Right renal cortex interstitium (tissue), 3 donors: ENCODE measurements around the gene TANGO2. TPM values are rescaled to one million over a fixed set of nuclear protein-coding genes. Genes with fewer than 3 reads are reported as not detected.
A peak's percentile ranks its signal among the peaks of the same experiment; 100 is the strongest.
"Not testable (repeated sequence)": the region's sequence is repeated elsewhere in the genome, so short reads cannot be mapped to it uniquely, and the experiment has no call there.

Experiments used
- DNase-seq, 3 donors: peaks; one replicate each; pipeline ENCODE4 v3.0.0-alpha.2; 2013; ENCODE audit warnings: low read depth in 3 of 3, low spot score in 2 of 3
- polyA plus RNA-seq, 3 donors: library from polyadenylated mRNA; unstranded; fragments of 120-200 nt; gene quantifications; one replicate each; pipeline ENCODE4 v1.2.1, GENCODE V29; 2013; ENCODE audit not compliant: insufficient read length in 3 of 3

TANGO2 gene
- polyA plus RNA-seq, 3 donors = 9.3 to 12.0 (median 10.5) TPM

DNA sequence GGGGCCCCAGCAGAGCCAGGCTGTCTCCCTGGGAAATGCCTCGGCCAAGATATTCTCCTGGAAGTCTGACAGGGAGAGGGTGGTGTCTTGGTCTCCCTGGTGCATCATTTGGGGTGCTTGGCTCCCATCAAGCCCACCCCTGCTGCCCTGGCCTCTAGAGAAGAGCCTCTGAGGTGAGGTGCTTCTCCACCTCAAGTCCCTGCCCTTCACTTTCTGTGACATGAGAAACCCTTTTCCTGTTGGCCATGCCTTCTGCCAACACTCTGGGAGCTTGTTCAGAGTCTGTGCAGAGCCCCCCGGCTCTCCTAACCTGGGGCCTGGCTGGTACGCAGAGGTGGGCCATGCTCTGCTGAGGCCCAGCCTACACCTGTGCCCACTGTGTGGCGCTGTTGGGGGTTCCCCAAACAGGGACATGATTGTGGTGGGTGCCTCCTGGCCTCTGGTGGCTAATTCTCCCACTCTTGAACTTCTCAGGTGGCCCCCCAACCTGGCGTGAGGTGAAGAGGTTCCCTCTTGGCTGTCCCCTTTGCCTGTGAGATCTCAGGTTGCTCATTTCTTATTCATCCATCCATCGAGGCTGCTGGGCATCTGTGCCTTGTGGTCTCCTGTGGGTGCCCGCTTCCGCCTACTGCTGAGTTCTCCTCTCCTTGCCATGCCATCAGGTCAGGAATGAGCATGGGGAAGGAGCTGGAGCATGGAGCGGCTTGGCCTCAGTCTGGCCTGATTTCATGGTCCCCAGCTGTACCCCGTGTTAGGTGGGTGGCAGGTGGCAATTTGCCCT lies 40.0 kb downstream of the TANGO2 start:
- no peak for DNase-seq

DNA sequence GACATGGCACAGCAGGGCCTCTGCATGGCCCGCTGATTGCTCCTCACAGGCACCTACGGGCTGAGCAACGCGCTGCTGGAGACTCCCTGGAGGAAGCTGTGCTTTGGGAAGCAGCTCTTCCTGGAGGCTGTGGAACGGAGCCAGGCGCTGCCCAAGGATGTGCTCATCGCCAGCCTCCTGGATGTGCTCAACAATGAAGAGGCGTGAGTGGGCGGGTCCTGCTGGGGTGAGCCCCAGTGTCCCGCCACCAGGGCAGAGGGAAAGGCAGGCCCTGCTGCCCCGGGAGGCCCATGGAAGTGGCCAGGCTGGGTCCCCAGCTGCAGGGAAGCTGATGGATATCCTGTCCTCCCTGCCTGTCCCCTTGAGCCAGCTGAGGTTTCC lies 40.6 kb downstream of the TANGO2 start:
- no peak for DNase-seq

DNA sequence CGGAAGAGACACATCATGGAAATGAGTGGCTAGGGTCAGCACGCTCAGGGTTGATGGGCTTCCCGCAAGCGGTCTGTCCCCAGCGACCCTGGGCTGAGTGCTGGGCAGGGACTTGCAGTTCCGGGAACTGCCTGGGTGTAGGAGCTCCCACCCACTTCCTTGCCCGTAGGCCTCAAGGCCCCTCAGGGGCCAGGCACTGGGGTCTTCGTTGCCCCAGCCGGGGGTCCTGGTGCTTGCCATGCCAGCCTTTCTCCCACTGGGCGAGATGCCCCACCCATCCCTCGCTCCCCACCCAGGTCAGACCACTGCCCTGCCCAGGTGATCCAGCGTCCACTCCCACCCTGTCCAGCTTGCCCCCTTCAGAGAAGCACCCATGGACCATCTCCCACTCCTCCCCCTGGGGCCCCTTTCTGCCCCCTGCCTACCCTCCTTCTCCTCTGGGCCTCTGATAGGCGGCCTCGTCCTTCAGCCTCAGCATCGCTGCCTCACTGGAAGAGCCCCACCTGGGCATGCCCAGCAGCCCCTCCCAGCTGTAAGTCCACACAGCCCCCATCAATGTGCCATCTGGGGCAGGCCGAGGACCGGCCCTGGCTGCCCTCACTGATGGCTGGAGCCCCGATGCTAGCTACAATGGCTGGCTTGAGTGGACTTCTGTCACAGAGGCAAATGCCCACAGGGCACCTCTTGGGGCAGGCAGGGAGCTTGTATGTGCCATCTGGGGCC lies 41.3 kb downstream of the TANGO2 start:
- no peak for DNase-seq

DNA sequence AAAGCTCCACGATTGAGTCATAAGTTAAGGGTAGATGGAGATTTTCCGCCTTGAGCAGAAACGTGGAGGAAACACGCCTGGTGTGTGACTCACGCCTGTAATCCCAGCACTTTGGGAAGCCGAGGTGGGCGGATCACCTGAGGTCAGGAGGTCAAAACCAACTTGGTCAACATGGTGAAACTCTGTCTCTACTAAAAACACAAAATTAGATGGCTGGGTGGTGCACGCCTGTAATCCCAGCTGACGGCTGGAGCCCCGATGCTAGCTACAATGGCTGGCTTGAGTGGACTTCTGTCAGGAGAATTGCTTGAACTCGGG lies 41.8 kb downstream of the TANGO2 start:
- no peak for DNase-seq

DNA sequence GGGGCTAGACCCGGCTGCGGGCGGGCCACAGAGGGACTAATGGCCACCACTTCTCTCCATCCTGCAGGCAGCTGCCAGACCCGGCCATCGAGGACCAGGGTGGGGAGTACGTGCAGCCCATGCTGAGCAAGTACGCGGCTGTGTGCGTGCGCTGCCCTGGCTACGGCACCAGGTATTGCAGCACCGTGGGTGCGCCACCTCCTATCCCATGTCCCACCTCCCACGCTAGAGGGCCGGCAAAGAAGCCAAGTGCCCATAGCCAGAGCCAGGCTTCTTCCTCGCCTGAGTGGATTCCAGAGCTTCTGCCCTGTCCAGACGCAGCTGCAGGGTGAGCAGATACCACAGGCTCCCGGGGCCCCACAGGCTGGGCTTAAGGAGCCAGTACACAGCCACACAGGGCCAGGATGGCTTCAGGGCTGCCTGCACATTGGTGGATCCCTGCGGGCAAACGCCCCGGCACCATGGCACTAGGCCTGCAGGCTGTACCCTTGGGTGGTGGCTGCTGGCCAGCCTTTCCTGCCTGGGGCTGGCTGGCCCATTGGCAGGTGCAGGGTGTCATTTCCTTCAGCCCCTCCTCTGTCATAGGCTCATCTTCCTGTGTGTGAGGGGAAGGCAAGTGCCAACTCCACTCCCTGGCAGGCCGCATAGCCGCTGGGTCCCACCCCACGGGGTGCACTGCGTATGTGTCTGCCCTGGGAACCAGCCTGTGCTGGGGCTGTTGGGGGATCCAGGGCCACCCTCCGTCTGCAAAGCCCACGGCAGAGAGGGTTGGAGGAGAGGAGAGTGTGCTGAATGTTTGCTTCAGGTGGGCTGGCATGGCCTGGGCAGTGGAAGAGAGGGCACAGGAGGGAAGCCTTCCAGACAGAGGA lies 42.6 kb downstream of the TANGO2 start:
- DNase-seq = no peak

DNA sequence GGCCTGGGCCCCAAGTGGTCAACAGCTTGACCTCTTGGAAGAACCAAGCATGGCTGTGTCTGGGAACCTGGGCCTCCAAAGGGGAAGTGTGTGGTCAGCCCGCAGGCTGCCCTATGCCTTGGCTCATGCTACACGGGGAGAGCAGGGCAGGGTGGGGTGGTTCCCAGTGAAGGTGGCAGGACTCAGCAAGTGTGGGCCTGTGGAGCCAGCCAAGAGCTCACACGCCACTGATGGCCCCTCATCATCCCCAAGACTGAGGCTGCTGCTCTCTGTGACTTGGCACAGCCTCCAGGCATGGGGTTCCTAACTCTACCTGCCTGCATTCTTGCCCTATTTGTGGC lies 43.2 kb downstream of the TANGO2 start:
- no peak for DNase-seq

DNA sequence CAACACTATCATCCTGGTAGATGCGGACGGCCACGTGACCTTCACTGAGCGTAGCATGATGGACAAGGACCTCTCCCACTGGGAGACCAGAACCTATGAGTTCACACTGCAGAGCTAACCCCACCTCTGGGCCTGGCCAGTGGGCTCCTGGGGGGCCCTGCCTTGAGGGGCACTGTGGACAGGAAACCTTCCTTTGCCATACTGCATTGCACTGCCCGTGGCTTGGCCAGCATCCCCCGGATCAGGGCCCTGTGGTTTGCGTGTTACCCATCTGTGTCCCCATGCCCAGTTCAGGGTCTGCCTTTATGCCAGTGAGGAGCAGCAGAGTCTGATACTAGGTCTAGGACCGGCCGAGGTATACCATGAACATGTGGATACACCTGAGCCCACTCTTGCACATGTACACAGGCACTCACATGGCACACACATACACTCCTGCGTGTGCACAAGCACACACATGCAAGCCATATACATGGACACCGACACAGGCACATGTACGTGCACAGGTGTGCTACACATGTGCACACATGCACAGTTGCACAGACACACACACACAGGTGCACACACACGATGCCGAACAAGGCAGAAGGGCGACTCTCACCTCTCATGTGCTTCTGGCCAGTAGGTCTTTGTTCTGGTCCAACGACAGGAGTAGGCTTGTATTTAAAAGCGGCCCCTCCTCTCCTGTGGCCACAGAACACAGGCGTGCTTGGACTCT lies 43.8 kb downstream of the TANGO2 start:
- no peak for DNase-seq

DNA sequence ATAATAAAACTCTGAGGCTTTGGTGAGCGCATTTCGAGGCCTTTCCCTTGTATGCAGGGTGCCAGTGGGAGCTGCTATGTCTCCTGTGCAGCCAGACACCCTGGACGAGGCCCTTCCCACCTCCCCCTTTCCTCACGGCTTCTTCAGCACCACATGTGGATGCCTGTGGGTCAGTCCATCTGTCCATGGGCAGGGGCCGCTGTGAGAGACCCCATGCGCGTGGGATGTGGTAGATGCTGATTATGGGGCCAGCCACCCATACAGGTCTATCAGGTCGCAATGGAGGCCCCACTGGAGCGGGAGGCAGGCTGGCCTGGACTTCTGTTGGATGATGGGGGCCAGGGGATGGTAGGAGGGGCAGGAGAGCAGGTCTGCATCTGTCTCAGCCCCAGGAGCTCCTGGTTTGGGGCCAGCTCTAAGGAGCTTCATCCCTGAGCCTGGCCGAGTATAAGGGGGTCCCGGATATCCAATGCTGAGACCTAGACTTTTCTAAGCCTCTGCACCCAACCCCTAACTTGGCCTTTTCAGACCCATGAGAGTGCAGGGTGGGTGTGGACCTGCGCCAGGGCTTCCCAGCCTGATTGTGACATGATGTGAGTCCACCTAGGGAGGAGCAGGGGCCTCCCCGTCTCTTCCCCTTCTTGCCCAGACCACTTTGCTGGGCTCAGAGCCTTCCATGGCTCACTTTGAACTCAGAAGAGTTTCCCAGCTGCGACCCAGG lies 45.1 kb downstream of the TANGO2 start:
- no peak for DNase-seq

DNA sequence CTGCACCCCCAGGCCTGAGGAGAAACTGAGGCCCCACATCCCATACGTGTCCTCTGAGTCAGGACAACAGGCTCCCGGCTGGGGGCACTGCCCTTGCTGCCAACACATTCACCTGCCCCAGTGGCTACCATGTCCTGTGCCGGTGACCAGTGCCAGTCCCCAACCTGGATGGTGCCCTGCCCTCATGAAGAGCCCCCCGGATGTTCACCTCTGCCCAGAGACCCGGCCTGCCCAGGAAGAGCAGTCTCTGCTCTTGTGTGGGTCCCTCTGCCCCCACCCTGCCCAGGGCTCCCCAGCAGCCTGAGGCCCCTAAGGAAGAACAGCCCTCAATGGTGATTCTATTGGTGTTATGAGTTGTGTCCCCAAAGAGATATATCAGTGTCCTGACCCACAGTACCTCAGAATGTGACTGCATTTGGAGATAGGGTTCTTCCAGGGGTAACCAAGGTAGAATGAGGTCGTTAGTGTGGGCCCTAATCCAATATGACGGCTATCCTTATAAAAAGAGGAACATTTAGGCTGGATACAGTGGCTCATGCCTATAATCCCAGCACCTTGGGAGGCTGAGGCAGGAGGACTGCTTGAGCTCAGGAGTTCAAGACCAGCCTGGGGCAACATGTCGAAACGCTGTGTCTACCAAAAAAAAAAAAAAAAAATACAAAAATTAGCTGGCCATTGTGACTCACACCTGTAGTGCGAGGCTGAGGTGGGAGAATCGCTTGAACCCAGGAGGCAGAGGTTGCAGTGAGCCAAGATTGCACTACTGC lies 45.9 kb downstream of the TANGO2 start:
- no peak for DNase-seq

DNA sequence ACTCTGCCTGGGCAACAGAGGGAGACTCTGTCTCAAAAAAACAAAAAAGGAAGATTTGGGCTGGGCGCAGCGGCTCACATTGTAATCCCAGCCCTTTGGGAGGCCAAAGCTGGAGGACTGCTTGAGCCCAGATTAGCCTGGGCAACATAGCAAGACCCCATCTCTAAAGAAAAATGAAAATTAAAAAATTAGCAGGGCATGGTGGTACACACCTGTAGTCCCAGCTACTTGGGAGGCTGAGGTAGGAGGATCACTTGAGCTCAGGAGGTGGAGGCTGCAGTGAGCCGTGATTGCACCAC lies 46.4 kb downstream of the TANGO2 start:
- DNase-seq = not testable (repeated sequence)

DNA sequence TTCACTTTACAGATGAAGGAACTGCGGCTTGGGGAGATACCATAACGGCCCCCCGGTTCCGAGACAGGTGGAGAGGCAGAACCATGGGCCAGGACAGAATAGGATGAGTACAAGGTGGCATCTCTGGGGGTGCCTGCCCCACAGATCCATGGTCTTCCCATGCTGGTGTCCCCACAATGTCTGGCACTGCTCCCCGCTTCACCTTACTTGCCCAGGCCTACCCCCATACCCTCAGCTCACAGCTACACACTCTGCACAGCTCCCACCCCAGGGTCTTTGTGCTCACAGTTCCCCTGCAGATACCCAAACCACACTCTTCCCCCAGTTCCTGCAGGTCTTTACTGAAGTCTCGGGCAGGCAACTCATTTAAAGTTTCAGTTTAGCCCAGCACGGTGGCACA lies 47.7 kb downstream of the TANGO2 start:
- DNase-seq = no peak

DNA sequence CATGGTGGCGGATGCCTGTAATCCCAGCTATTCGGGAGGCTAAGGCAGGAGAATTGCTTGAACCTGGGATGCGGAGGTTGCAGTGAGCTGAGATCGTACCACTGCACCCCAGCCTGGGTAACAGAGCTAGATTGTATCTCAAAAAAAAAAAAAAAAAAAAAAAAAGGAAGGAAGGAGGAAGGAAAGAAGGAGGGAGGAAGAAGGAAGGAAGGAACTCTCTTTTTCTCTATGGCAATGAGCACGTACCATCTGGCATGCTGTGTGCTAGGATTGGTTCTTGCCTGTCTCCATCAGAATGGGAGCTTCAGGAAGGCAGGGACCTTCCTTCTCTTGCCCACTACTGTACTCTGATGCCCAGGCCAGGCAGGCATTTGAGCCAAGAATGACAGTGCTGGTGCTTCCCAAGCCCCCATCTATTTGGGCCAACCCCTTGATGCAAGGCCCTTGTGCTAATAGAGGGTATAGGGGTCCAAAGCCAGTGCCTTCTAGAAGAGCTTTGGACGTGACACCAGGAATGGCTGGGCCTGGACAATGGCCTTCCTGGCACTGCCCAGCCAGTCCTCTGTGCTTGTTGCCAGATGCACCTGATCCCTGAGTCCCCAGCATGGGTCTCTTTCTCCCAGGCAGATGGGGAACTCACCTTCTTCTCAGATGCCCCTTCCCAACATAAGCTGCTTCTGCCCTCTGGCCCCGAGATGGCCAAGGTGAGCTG lies 48.6 kb downstream of the TANGO2 start:
- no peak for DNase-seq

DNA sequence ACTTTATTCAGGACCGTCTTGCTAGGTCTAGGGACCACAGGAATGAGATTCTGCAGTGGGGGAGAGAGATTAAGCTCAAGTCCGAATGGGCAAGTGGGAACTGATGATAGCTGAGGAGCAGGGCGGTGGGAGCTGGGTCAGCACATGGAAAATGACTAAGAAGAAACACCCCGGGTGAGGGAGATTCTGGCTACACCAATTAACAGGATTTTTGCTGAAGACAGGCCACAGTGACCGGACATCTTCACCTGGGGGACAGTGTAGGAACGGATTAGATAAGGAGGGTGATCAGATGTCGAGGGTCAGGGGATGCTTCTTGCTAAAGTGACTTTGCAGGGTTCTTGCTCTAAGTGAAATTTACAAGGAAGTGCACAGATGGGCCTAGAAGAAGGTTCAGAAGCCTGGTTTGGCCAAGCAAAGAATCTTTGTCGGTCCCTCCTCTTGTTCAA lies 50.6 kb downstream of the TANGO2 start:
- DNase-seq = no peak

DNA sequence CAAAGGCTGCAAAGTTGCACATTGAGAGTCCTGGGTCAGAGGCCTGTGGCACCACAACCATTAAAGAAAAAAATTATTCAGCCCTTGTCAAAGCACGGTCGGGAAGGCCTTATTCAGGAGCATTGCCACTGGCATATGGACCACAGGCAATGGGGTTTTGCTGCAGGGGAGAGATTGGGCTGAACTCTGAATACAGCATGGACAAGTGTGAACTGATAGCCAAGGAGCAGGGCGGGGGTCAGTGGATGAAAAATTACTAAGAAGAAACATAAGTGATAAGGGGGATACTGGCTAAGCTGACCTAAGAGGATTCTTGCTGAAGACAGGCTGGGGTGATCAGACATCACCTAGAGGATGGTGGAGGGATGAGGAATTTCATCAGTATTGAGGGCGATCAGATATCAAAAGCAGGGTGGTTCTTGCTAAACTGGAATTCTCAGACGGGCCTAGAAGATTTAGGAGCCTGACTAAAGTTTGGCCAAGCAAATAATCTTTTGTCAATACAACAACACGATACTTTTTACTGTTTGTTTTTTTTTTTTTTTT lies 55.8 kb downstream of the TANGO2 start:
- DNase-seq = no peak

DNA sequence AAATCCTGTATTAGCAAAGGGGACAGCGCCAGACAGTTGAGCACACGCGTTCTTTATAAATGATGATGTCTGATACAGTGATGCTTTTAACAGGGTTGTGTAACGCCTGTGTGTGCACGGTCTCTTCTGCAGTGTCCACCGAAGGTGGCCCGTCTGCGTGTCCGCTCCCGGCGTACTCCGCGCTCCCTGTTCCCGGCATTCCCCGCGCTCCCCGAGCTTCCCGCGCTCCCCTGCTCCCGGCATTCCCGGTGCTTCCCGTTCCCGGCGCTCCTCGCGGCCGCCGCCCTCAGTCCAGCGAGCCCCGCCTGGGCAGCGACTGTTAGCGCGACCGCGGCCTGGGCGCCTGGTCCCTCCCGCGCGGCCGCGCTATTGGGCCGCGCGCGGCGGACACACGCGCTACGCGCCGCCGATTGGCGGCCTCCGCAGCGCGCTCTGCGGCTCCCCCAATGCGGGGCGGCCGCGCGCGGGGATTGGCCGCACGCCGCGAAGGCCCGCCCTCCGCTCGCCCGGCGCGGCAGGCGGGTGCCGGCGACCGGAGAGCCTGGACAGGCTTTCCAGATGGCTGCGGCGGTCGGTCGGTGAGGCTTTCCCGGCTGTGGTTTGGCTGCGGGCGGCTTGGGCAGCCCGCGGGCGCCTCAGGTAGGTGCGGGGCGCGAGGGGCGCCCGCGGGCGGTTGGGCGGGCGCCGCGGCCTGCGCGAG lies 59.0 kb downstream of the TANGO2 start, which contains the start of gene DGCR8:
DGCR8 (plus strand) TSS at position 497 of the 700 bp plus-strand sequence. CDS start 5,723 bp downstream, outside the sequence.
- peak; percentile 80 to 94 (median 91) for DNase-seq

DNA sequence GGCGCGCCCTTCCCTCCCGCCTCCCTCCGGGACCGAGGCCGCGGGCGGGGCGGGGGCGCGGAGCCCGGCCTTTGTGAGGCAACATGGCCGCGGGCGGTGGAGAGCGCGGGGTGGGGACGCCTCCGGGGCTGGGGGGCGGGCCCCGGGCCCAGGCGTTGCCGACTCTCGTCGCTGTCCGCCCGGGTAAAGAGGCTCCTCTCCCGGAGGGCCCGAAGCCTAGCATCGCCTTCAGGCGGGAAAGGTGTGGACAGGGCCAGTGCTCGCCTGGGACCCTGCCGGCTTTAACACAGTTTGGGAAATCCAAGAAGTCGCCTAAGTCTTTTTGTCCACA lies 59.5 kb downstream of the TANGO2 start:
- DNase-seq = peak in 1 of 3 donors; percentile 19

DNA sequence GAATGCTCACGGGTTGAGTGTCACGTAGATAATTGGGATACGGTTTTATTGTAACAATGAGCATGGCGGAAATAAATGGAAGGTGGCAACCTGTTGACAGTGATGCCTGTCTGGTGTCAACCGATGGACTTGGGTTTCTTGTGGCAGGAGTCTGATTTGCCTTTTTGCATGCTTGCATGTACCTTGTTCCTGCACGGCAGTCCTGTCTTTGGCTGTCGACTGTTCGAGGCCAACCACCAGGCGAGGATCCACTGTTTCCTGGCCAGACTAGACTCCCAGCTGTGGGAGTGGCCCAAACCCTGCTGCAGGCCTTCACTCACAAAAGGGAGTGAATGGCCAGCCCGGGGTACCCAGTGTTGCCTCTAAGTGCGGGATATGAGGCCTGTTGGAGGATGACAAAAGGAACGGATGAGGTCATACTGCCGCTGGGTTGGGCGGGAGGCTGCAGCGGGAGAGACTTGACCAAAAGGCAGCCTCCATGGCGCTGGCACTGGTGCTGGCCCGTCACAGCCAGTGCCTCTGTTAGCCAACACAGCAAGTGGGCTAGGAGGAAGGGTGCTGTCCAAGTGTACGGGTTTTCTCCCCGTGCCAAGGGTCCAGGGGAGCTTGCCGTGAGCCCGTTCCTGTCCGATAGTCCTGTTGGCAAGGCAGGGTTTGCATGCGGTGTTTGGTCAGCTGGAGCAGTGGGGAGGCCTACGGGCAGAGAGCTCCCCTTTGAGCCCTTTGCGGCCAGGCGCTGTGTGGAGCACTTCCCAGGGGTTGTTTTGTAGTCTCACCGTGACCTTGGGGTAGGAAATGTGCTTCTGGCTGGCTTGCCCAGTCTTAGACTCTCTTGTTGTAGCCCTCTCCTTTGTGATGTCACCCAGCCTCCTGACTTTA lies 60.1 kb downstream of the TANGO2 start:
- DNase-seq = peak in 1 of 3 donors; percentile 18
